ENCODE data around the gene TYK2.

DNA sequence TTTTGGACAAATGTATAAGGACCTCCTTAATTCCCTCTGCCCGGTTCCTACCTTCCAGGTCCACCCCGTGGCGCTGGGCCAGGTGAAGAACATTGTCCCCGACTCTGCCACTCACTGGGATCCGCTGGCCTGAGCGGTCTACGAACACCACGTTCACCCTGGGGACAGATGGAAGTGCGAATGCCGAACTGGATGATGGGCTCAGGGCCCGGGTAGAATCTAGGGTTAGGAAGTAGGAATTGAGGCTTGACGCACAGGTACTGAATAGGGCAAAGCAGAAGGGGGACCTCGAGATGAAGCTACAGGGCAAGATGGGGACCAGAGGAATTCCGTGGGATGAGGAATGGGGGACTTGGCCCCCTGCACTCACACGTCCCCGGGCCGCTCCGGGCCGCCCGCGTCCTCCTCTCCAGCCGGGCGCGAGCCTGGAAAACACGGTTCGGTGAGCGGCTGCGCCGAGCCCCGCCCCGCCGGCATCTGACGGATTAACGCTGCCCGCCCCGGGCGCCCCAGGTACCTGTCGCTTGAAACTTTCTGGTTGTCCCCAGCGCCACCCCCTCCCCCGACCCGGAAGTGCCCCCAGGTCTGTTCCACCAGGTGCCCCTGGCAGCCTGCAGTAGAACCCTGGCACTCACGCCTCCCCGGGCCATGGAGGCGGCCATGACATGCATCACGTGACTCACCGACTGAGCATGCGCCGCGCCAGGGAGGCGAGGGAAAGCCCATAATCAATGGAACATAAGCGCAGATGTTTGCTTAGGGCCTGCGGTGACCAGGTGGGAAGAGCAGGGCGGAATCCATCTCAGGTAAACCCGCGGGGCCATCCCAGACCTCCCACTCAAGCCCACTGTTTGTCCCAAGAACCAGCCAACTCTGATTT, 64.8 kb downstream of the TYK2 start, which contains the start of gene FDX2:
- TF ChIP-seq, protein P1, sequence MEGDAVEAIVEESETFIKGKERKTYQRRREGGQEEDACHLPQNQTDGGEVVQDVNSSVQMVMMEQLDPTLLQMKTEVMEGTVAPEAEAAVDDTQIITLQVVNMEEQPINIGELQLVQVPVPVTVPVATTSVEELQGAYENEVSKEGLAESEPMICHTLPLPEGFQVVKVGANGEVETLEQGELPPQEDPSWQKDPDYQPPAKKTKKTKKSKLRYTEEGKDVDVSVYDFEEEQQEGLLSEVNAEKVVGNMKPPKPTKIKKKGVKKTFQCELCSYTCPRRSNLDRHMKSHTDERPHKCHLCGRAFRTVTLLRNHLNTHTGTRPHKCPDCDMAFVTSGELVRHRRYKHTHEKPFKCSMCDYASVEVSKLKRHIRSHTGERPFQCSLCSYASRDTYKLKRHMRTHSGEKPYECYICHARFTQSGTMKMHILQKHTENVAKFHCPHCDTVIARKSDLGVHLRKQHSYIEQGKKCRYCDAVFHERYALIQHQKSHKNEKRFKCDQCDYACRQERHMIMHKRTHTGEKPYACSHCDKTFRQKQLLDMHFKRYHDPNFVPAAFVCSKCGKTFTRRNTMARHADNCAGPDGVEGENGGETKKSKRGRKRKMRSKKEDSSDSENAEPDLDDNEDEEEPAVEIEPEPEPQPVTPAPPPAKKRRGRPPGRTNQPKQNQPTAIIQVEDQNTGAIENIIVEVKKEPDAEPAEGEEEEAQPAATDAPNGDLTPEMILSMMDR (IDR thresholded peaks at IDR 0.05), result no peak
- TF ChIP-seq POLR2A (IDR thresholded peaks at IDR 0.05) (no peak), POLR2AphosphoS5 (IDR thresholded peaks at IDR 0.05; ENCODE audit: insufficient read depth in 1 of 2, low read depth in 1 of 2) (peak; percentile 45 to 87)
